ENCODE measurements around the gene AIFM2. TPM values are rescaled to one million over a fixed set of nuclear protein-coding genes. Genes with fewer than 3 reads are reported as not detected.

Gene AIFM2
- total and polyA plus RNA-seq, 2 donors (not counting 3 experiments of a cell fraction or from before 2014, with no cell fraction given): 6.9 to 8.7 TPM

- Histone ChIP-seq H3K9me3 (replicated peaks; ENCODE audit: control insufficient read depth, insufficient read depth, low read length) (no peaks in the 10 kb centered on the region), H4K20me1 (replicated peaks; ENCODE audit: control insufficient read depth, extremely low read depth, insufficient read depth, low read length) (no peaks in the 10 kb centered on the region), H2AFZ (ENCODE audit: low read depth, low read length) (no peak overlapping the region), H3K4me1 (ENCODE audit: control insufficient read depth, extremely low read depth, insufficient read depth, low read length) (no peaks in the 10 kb centered on the region), H3K36me3 (ENCODE audit: control insufficient read depth in 2 of 2, extremely low read depth in 1 of 2, insufficient read depth in 2 of 2, low read length in 2 of 2) (no peaks in the 10 kb centered on the region), H3K79me2 (ENCODE audit: control insufficient read depth, insufficient read depth, low read length) (no peaks in the 10 kb centered on the region), H3K9ac (replicated peaks; ENCODE audit: extremely low read depth, insufficient read depth, low read length) (no peak overlapping the region), H3K9me1 (replicated peaks; ENCODE audit: control insufficient read depth, extremely low read depth, insufficient read depth, low read length) (no peaks in the 10 kb centered on the region), H3K4me2 (ENCODE audit: insufficient read depth, low read length) (no peak overlapping the region), H3K27me3 (ENCODE audit: control insufficient read depth in 2 of 2, insufficient read depth in 2 of 2, low read length in 2 of 2) (peaks cover 20 to 32% of the 10 kb centered on the region in 2 experiments), H3K4me3 (replicated peaks in 1 of 3; ENCODE audit: insufficient read depth in 1 of 3, low read depth in 1 of 3, low read length in 3 of 3) (no peak overlapping the region), H3K27ac (ENCODE audit: insufficient read depth, low read depth, low read length) (no peak overlapping the region)
- CTCF ChIA-PET: interaction anchor here (1.1 kb wide), 1 partner anchor 18 kb away, joined by 5 read pairs; no protein-coding TSS in a partner anchor
- FAIRE-seq (no peak), DNase-seq (ENCODE audit: low read depth, low spot score) (no peak)
- BruUV-seq (replicated peaks): no TSS peak
- POLR2A ChIA-PET: no interaction called here
- intact Hi-C loops (cut with micrococcal nuclease): no loop called here
- dilution Hi-C loops (cut with MboI; ENCODE audit: extremely low pct_ligation_motif_present, low sequenced_read_pairs): no loop called here
- TF ChIP-seq EZH2 (IDR thresholded peaks at IDR 0.05; ENCODE audit: borderline replicate concordance, low read depth, low read length, severe bottlenecking) (no peak), POLR2A (IDR thresholded peaks at IDR 0.05; ENCODE audit: low read depth, low read length) (no peak), CTCF (IDR thresholded peaks at IDR 0.05; ENCODE audit: extremely low read depth in 1 of 2, insufficient read depth in 1 of 2, low read depth in 1 of 2, low read length in 2 of 2) (no peak), FOS (IDR thresholded peaks at IDR 0.05; ENCODE audit: borderline replicate concordance, insufficient read depth, low read length) (no peak), MYC (IDR thresholded peaks at IDR 0.05; ENCODE audit: low read depth, low read length) (no peak), POLR2AphosphoS5 (IDR thresholded peaks at IDR 0.05; ENCODE audit: insufficient read depth, low read depth, low read length) (no peak), MAX (IDR thresholded peaks at IDR 0.05; ENCODE audit: insufficient read depth, insufficient read length) (no peak), JUN (IDR thresholded peaks at IDR 0.05; ENCODE audit: borderline replicate concordance, insufficient read depth, insufficient read length, low read depth) (no peak), GATA2 (IDR thresholded peaks at IDR 0.05; ENCODE audit: insufficient read depth, insufficient read length, low read depth, low read length) (no peak)
These were observed 42.6 kb downstream of the AIFM2 start for GRCh38 chr10:70090013-70090412.

All from endothelial cell of umbilical vein (primary cell).